Esophagus squamous epithelium (tissue), 4 donors: ENCODE results near the gene TWIST2.

Experiments
- CTCF ChIP-seq, 6 experiments: fragments of 450-650 bp in 4 of 6; fragments of 200-600 bp in 2 of 6; sonication (generic) in 2 of 6; IDR thresholded peaks; one replicate each; pipeline ENCODE4 v1.5.1; 2016 to 2019; ENCODE audit warnings: antibody characterized with exemption in 6 of 6, mild to moderate bottlenecking in 4 of 6, moderate library complexity in 4 of 6
- POLR2A ChIP-seq, 4 donors: fragments of 450-650 bp; IDR thresholded peaks; one replicate each; pipeline ENCODE4 v1.6.1; 2017; ENCODE audit warnings: antibody characterized with exemption in 4 of 4, mild to moderate bottlenecking in 4 of 4, moderate library complexity in 3 of 4

GRCh38 chr2:238905644-238906043 is 57.8 kb downstream of the TWIST2 start:
- TF ChIP-seq CTCF (IDR thresholded peaks at IDR 0.05), result no peak
- TF ChIP-seq POLR2A (IDR thresholded peaks at IDR 0.05), result no peak
